NOMO-1 treated with dmso at 0.1 percent for 144 hours (cell line): ENCODE data around the gene FNDC3B.
A peak's percentile ranks its signal among the peaks of the same experiment; 100 is the strongest.

ENCODE experiments used
- DNase-seq: peaks from one replicate; lab custom pipeline; 2025; ENCODE audit not compliant: unreplicated experiment; lab: John Stamatoyannopoulos, UW

The FNDC3B gene

DNA sequence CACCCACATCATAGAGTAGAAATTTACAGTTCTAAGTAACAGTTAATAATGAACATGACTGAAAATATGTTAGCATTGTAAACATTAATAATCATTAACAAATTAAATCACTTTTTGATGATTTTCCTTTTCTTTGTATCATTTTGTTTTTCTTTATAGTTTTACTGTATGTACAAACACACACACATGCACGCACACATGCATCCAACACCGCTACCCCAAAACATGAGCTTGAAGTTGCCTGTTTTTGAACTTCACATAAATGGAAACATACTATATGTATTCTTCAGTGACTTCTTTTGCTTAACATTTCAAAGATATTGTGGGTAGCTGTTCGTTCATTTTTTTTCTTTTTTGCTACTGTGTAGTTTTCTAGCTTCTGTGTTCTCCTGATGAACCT lies 123.9 kb downstream of the FNDC3B start:
- DNase-seq, result no peak

DNA sequence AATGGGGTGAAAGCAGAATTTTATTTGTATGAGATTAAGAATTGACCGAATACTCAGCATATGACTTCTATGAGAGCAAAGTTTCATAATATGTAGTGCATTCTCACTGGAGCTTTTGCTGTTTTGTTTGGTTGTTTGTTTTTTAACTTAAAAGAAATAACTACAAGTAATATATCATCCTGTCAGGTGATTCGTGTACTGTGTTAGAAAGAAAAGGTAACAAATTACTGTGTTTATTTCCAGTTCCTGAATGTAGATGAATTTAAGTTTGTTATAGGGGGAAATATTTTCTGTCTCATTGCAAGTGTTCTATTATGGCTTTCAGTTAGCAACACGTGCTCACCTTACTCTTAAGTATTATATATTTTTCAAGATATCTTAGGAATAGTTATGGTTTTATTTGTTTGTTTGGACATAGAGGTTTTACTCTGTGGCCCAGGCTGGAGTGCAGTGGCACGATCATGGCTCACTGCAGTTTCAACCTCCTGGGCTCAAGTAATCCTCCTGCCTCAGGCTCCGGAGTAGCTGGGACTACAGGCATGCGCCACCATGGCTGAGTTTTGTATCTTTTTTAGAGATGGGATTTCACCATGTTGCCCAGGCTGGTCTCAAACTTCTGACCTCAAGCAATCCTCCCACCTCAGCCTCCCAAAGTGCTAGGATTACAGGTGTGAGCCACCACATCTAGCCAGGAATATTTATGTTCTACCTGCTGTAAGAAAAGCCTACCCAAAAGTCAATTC lies 125.4 kb downstream of the FNDC3B start:
- no peak for DNase-seq

DNA sequence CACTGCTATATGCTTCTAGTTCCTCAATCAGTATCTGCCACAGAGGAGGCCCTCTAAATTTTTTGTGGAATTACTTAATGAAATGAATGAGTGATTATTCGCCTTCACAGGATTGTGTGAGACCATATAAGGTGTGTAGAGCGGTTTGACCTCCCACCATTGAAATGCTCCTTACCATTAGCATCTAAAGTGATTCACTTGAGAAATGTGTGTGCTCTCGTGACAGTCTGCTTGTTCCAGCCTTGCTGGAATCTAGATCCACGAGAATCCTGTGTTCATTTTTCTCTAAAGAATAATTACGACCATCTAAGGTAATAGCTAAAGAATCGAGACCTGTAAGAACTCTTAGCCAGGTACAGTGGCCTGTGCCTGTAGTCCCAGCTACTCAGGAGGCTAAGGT lies 126.9 kb downstream of the FNDC3B start:
- no peak for DNase-seq

DNA sequence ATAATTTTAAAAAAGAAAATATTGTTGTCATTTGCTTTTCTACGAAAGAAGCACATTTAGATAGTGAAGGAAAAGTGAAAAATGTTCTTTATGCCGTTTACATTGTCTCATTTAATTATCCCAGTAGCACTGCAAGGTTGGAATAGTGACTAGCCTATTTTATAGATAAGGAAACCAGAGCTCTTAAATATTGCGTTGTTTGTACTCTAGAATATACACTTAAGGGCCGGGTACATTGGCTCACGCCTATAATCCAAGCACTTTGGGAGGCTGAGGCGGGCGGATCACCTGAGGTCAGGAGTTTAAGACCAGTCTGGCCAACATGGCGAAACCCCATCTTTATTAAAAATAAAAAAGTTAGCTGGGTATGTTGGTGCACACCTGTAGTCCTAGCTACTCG lies 127.5 kb downstream of the FNDC3B start:
- DNase-seq, result no peak

DNA sequence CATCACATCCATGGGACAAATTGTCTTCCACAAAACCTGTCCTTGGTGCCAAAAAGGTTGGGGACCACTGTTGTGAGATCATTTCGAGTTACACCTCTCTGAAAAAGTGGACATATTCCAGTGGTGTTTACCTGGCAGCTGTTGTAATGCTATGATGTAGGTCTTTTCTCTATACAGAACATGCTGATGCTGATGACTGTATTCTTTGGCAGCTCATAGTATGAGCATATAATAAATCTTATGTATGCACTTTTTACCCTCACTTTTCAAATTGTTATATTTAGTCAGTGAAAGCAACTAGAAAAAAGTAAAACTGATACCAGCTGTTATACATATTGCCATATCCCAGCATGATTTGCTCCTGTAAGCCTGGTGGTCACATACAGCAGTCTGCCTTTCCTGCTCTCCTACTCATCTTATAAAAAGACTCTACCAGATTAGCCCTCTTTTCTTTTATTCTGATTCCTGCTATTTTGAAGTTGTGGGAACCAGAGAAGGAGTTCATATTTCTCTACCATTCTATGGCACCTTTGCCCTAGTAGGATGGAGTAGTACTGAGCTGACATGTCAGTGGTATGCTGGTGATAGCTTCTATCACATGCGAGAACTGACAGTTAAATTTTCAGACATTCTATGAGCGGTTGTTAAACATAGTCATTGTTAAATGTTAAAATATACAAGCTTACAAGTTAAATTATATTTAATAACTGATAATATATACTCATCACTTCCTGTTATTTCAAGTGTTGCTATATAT lies 128.7 kb downstream of the FNDC3B start:
- DNase-seq, result no peak

DNA sequence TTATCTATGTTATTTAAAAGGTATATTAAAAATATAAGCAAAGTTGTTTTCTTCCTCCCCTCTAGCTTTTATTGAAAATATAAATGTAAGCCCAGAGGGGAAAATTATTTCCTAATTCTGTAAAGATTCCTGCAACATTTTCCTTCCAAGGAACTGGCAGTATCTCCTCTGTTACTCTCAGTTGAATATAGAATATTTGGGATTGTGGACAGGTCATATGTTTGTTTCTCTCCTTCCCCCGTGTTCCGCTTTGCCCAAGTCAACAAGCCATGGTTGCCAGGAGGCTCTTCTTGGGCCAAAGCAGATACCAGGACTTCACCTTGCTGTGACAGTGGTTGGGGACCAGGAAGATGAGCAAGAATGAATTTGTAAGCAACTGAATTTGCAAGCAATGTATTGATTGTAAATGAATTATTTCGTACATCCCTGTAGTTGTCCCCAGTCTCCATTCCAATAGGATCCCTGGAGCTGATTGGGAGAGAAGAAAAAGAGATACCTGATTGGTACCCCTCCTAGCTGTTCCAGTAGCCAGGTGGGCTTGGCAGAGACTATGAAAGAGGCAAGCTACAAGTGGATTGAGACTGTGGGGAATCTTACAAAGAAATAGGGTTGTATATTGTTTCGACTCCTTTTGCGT lies 130.8 kb downstream of the FNDC3B start:
- DNase-seq, result no peak

DNA sequence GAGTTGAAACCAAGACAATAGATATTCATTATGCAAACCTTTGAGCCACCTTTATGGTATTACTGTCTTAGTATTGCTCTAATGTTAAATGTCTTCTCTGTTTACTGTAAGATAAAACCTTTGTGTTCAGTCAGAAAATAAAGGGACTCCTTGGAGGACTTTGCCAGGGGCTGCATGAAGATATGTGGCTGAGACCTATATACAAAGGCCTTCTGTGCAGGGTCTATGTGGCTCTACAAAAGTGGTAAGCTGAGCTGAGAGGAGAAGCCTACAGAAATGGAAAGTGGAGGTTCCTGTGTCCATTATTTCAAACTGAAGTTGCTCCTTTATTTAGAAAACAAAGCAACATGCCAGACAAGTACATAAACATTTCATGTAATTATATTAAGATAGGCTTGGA lies 131.5 kb downstream of the FNDC3B start:
- no peak for DNase-seq

DNA sequence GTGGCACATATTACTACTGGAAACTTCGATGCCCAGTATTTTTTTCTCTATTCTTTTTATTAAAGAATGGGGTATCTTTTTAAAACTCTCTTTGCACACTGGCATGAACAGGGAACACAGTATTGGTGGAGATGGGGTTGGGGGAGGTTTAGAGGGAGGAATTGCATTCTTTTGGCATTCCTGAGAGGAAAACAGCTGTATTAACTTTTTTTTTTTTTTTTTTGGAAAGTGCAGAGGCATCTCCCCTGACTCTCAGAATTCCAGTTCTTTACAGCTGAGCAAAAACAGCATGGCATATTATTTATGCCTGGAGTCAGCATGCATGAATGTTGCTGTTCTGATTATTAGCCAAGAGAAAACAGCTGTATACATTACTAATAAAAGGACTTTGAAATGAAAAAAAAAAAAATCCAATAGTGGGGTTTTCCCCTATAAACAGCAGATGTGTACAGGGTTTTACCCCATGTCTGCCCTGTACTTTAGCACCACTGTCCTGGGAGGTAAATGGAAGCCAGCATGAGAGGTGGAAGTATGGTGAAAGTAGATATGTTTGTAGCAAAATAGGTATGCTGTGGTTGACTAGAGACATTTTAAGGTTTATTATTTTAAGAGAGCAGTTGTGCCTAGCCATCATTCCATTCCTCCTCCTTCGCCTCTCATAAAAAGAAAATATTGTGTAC lies 132.2 kb downstream of the FNDC3B start:
- no peak for DNase-seq

DNA sequence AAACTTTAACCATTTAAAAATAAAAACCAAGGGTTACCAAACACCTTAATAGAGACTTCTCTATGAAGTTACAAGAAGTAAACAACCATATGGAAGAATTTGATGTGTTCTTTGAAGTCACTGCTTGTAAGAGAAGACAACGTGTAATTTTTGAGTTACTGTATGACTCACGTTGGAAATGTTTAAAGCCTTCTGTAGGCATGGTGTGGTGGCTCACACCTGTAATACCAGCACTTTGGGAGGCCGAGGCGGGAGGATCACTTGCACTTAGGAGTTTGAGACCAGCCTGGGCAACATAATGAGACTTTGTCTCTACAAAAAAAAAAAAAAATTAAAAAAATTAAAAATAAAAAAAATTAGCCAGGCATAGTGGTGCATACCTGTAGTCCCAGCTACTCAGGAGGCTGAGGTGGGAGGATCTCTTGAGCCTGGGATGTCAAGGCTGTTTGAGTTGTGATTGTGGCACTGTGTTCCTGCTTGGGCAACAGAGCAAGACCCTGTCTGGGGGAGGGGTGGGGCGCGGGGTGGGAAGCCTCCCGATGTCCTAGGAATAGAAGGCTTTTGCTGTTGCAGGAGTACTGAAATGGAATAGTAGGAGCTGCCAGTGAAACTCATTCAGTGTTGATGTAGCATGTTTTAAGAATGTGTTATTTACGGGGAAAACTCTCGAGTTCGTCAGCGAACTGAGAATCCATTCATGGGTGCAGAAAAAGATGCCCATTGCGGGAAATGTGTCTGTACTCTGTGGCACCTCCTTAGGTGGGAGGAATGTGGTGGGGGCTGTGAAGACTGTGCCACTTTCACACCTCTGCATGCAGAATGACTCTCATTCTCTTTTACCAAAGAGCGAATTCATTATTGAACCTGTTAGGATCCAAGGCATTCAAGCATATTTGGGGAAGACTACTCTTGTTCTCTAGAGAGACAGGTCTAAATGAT lies 134.2 kb downstream of the FNDC3B start:
- no peak for DNase-seq

DNA sequence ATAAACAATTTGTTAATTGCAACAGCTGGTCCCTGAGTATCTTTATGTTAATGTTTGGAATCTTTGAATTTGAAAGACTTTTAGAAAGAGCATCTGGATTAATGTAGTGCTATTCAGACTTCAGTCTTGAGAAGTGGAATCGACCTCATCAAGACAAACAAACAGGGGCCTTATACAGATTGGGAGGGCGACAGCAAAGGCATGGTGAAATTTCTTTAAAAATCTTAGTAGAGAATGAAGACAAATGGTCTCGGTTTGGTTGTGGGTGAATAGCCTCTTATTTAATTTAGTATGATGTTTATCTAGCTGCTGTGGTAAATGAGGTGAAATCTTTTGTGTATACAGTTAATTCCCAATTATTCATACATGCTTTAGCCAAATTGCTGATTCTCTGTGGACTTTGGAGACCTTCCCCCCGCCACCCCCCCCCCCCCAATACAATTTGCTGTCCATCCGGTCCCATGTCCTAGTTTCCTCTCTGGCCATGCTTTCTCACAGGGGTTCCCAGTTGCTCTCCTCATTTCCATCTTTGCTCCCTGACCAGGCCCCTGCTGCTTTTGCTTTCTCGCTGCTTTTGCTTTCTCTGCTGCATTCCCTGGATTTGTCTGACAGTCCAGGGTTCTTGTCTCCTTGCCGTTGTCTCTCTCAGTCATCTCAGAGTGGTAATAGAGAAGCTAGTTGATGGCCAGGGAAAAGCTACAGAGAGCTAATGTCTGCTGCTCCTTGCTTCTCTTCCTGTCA lies 135.3 kb downstream of the FNDC3B start:
- DNase-seq, result no peak

DNA sequence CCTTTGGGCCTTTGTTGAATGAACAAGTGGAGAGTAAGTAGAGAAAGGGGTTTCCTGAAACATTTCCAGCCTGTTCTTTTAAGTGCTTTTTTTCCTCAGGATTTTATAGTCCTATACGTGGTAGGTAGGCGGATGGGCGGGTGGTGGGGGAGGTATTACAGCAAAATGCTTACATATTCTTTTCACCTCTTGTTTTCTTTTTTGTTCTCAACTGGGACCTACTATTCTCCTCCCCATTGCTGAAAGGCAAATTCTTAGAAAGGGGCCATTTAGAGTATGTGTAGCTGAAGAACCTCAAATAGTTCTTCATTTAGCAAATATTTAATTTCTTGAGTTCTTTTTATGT lies 135.8 kb downstream of the FNDC3B start:
- DNase-seq, result no peak

DNA sequence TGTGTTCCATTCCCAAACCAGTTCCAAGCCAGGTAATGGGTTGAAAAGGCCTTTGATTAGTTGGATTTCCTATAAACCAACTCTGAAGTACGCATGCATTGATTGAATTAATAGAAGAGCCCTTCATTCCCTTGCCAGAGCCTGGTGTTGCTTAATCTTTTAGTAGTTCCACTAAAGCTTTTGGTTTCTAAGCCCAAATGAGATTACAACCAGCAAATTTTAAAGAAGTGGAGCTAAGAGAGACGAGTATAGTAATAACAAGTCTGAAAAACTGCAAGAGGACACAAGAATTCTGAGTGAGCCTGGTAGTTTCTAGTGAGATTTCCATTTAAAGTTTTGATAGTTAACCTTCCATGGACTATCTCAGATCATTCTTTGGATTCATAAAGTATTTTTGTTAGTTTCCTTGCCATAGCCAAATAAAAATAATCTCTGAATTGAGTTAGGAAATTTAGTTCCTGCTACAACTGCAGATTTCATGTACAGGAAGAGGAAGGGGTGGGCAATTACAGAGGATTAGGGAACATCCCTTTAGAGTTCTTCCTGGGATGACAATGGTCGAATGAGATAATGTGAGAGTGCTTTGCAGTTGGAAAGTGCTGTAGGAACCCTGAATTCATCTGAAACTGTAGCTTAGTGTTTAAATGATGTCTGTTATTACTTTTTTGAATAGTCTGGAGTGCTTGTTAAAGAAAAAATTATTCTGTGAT lies 136.8 kb downstream of the FNDC3B start:
- DNase-seq, result peak; percentile 32

DNA sequence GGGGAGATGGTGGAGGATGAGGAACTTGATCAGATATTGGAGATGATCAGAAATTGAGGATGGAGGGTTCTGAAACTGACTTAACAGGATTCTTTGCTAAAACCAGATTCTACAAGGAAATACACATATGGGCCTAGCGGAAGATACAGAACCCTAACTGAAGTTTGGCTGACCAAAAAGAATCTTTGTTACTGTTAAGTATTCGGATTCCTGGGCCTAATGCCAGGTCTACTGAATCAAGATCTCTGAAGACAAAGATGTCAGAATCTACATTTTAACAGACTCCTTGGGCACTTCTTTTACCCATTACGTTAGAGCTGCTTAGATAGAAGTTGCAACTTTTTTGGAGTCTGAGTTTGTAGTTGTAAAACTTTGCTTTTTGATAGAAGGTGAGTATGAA lies 137.7 kb downstream of the FNDC3B start:
- DNase-seq, result no peak

DNA sequence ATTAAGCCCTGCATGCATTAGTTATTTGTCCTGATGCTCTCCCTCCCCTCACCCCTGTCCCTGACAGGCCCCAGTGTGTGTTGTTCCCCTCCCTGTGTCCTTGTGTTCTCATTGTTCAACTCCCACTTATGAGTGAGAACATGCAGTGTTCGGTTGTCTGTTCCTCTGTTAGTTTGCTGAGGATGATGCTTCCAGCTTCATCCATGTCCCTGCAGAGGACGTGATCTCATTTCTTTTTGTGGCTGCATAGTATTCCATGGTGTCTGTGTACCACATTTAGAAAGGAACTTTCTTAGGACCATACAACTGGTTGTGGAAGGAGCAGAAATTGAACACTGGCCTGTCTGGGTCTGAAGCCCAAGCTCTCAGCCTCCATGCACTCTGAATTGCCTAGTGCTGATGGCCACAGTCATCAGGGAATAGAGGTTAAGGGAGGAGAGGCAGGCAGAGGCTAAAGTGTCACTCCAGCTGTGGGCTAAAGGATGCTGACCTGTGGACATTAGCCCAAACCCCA lies 138.5 kb downstream of the FNDC3B start:
- no peak for DNase-seq

DNA sequence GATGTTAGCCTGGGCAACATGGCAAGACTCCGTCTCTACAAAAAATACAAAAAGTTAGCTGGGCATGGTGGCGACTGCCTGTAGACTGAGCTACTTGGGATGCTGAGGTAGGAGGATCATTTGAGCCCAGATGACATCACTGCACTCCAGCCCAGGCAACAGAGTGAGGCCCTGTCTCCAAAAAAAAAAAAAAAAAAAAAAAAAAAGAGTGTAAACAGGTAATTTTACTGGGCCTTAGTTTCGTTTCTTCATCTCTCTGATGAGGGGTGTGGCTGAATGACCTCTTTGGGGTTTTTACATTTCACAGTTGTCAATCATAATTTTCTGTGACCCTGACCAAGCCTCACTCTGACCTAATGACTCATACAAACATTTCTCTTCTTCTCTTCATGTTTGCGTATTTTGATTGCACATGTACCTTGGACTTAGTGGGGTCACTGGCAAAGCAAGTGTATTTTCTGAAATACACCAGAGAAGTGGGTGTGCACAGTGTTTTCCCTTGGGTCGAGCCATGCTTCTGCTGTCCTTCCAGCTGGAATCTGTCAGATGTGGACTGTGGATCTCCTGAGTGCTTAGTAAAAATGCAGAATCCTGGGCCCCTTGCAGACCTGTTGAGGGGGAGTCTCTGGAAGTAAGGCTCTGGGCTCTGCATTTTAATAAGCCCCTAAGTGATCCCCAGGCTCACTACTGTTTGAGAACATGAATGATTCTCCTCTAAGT lies 140.5 kb downstream of the FNDC3B start:
- DNase-seq, result peak; percentile 40

DNA sequence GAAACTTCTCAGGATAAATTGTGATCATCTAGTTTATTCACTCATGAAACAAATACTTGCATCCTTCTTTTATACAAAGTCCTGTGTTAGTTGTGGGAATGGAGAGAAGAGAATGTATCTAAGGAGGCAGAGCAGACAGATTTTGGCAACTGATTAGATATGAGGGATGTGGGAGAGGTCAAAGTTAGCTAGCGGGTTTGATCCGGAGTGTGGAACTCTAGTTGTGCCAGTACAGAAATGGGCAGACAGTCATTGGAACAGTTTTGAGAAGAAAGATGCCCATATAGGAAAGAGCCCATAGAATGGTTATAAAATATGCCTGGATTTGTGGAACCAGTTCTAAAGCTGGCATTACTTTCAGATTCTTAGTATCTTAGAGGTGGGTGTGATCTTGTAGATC lies 141.1 kb downstream of the FNDC3B start:
- DNase-seq, result no peak

DNA sequence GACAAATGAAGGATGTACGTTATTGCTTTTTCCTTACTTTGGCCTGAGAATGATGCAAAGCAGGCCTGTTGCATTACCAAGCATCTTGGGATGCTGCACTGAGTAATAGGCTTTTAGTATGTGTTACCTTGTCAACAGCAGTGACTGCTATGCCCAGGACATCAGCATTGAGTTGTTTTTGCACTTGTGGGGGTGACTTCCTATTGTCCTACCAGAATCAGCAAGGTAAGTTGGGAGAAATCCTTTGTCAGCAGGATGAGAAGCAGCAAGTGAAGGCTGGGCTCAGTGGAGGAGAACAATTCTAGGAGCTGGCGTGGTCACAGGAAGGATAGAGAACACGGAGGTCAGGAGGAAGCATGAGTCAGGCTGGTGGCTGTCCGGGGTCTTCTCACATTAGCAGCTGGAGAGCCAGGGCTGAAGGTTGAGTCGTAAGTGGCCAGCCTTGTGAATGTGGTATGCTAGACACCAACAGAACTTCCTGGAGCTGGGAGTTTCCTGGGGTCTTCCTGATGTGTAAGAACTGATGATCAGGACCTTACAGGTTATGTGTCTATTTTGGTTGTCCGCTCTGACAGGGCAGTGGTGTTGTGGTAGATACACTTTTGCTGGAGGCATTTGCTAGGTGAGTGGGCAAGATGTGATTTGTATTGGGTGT lies 142.7 kb downstream of the FNDC3B start:
- DNase-seq, result no peak

DNA sequence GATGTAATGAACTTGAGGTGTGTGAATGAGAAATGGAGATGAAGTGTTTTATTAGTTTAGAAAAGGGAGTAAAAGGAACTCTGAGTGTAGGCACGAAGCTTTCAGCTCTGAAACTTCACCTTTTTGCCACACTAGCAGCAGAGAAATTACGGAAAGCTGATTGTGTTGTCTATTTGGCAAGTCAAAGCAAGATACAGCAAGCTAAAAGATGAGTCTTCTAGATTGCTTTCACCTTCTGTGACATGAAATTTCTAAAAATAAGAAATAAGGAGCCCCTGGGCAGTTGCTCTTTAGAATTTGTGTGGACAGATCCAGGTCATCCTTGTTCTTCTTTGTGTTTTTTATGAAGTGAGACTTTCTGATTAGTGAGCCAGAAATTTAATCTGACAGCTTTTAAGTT lies 143.4 kb downstream of the FNDC3B start:
- no peak for DNase-seq
